A172 (cell line): Measurements from ENCODE around the gene ARPC5. TPM values are rescaled to one million over a fixed set of nuclear protein-coding genes. Genes with fewer than 3 reads are reported as not detected.
"Not testable (repeated sequence)": the region's sequence is repeated elsewhere in the genome, so short reads cannot be mapped to it uniquely, and the experiment has no call there.

ENCODE experiments used
- DNase-seq: peaks from one replicate; pipeline ENCODE4 v3.0.0-alpha.2; 2015; ENCODE audit warnings: low spot score
- total RNA-seq: library from RNA; depleted of rRNA; stranded (reverse); fragments of >200 nt; shearing (Covaris generic); gene quantifications from 2 replicates; pipeline ENCODE4 v1.2.3, GENCODE V29; 2014; rRNA removed

The ARPC5 gene
- 334 and 446 TPM in 2 replicates for total RNA-seq

- DNase-seq = peak; percentile 96
These were observed at the start of gene ARPC5 for GRCh38 chr1:183635606-183636333. ARPC5 (minus strand) TSS chr1:183635783; CDS start chr1:183635659, 124 bp downstream.

- peak; percentile 37 for DNase-seq
These were observed 49.6 kb upstream of the ARPC5 start for GRCh38 chr1:183685112-183685713.

GRCh38 chr1:183679363-183679762, 43.8 kb upstream of the ARPC5 start:
- DNase-seq = not testable (repeated sequence)

- no peak for DNase-seq
These were observed 43.2 kb upstream of the ARPC5 start for GRCh38 chr1:183678819-183679218.

GRCh38 chr1:183676586-183677189, 41.1 kb upstream of the ARPC5 start:
- no peak for DNase-seq

- DNase-seq = no peak
These were observed 40.5 kb upstream of the ARPC5 start for GRCh38 chr1:183675883-183676585.

GRCh38 chr1:183675381-183675780, 39.8 kb upstream of the ARPC5 start:
- no peak for DNase-seq

GRCh38 chr1:183674886-183675285, 39.3 kb upstream of the ARPC5 start:
- DNase-seq = no peak

GRCh38 chr1:183674339-183674738, 38.8 kb upstream of the ARPC5 start:
- DNase-seq = no peak

GRCh38 chr1:183673605-183674323, 38.2 kb upstream of the ARPC5 start:
- no peak for DNase-seq

GRCh38 chr1:183670169-183670568, 34.6 kb upstream of the ARPC5 start:
- DNase-seq = no peak

GRCh38 chr1:183656355-183656754, 20.8 kb upstream of the ARPC5 start:
- no peak for DNase-seq

GRCh38 chr1:183655562-183656075, 20.0 kb upstream of the ARPC5 start:
- DNase-seq = peak; percentile 90

- no peak for DNase-seq
These were observed 19.1 kb upstream of the ARPC5 start for GRCh38 chr1:183654706-183655105.

- no peak for DNase-seq
These were observed 18.4 kb upstream of the ARPC5 start for GRCh38 chr1:183653876-183654451.

GRCh38 chr1:183653462-183653794, 17.8 kb upstream of the ARPC5 start:
- DNase-seq = no peak

- DNase-seq = no peak
These were observed 17.2 kb upstream of the ARPC5 start, which contains the start of gene APOBEC4 for GRCh38 chr1:183652547-183653461. APOBEC4 (minus strand) TSS chr1:183653316; CDS start chr1:183648781, 4,535 bp downstream.

- no peak for DNase-seq
These were observed 16.5 kb upstream of the ARPC5 start for GRCh38 chr1:183652107-183652506.

GRCh38 chr1:183651612-183652011, 16.0 kb upstream of the ARPC5 start:
- no peak for DNase-seq

GRCh38 chr1:183648042-183648441, 12.5 kb upstream of the ARPC5 start:
- no peak for DNase-seq
